Right renal pelvis (tissue), 4 donors: ENCODE measurements around the gene TMPRSS7. TPM values are rescaled to one million over a fixed set of nuclear protein-coding genes. Genes with fewer than 3 reads are reported as not detected.

Source experiments
- DNase-seq, 4 donors: peaks; one replicate each; pipeline ENCODE4 v3.0.0-alpha.2; 2013; ENCODE audit warnings: low read depth in 4 of 4, low spot score in 3 of 4, missing footprints in 1 of 4
- polyA plus RNA-seq, 4 donors: library from polyadenylated mRNA; unstranded; fragments of 120-200 nt; gene quantifications; one replicate each; pipeline ENCODE4 v1.2.1, GENCODE V29; 2013; ENCODE audit not compliant: insufficient read length in 4 of 4

Gene TMPRSS7
- polyA plus RNA-seq, 4 donors = 0.05 to 0.07 TPM; not detected in 2

- DNase-seq = no peak
Measured at GRCh38 chr3:112092496-112093179, 58.1 kb downstream of the TMPRSS7 start.

- DNase-seq = no peak
Measured at GRCh38 chr3:112093180-112093522, 58.6 kb downstream of the TMPRSS7 start.

GRCh38 chr3:112095731-112096130 lies 61.2 kb downstream of the TMPRSS7 start:
- no peak for DNase-seq

GRCh38 chr3:112096176-112096575 lies 61.6 kb downstream of the TMPRSS7 start:
- no peak for DNase-seq

GRCh38 chr3:112097378-112097777 lies 62.8 kb downstream of the TMPRSS7 start:
- no peak for DNase-seq

GRCh38 chr3:112101916-112102315 lies 67.4 kb downstream of the TMPRSS7 start:
- DNase-seq = no peak

- no peak for DNase-seq
Measured at GRCh38 chr3:112104774-112105173, 70.2 kb downstream of the TMPRSS7 start.

GRCh38 chr3:112109322-112109721 lies 74.8 kb downstream of the TMPRSS7 start:
- DNase-seq = no peak

- no peak for DNase-seq
Measured at GRCh38 chr3:112111785-112112402, 77.4 kb downstream of the TMPRSS7 start.

GRCh38 chr3:112114576-112115160 lies 80.1 kb downstream of the TMPRSS7 start:
- no peak for DNase-seq

GRCh38 chr3:112115161-112115739 lies 80.7 kb downstream of the TMPRSS7 start:
- DNase-seq = no peak

GRCh38 chr3:112115806-112116383 lies 81.4 kb downstream of the TMPRSS7 start:
- DNase-seq = no peak

- no peak for DNase-seq
Measured at GRCh38 chr3:112116748-112117186, 82.2 kb downstream of the TMPRSS7 start.

GRCh38 chr3:112117415-112117814 lies 82.9 kb downstream of the TMPRSS7 start:
- DNase-seq = no peak

- no peak for DNase-seq
Measured at GRCh38 chr3:112117841-112118571, 83.5 kb downstream of the TMPRSS7 start.

GRCh38 chr3:112119962-112120836 lies 85.7 kb downstream of the TMPRSS7 start:
- no peak for DNase-seq

- DNase-seq = no peak
Measured at GRCh38 chr3:112121577-112122547, 87.3 kb downstream of the TMPRSS7 start.

GRCh38 chr3:112122870-112123269 lies 88.3 kb downstream of the TMPRSS7 start:
- DNase-seq = no peak

GRCh38 chr3:112123548-112123947 lies 89.0 kb downstream of the TMPRSS7 start:
- no peak for DNase-seq
